ENCODE data around the gene ZBTB32. TPM values are rescaled to one million over a fixed set of nuclear protein-coding genes. Genes with fewer than 3 reads are reported as not detected.

The ZBTB32 gene
- polyA plus RNA-seq, 1 of the 3 experiments (the other 2 are of a cell fraction): not detected

GRCh38 chr19:35720648-35721047 is 16.3 kb downstream of the ZBTB32 start (continued):
- no peak for TF ChIP-seq FOSL2 (IDR thresholded peaks at IDR 0.05; ENCODE audit: borderline replicate concordance, low read depth)
- TF ChIP-seq EP300 (IDR thresholded peaks at IDR 0.05; ENCODE audit: borderline replicate concordance in 1 of 2, low read depth in 1 of 2, low read length in 1 of 2): no peak
- TF ChIP-seq RXRA (IDR thresholded peaks at IDR 0.05; ENCODE audit: borderline replicate concordance, low read depth): no peak
- TF ChIP-seq EZH2phosphoT487 (IDR thresholded peaks at IDR 0.05; ENCODE audit: borderline replicate concordance, low read depth): no peak
- no peak for TF ChIP-seq MEF2A (IDR thresholded peaks at IDR 0.05; ENCODE audit: borderline replicate concordance, low read depth)
- TF ChIP-seq GATA2 (CRISPR knock-in tag; IDR thresholded peaks at IDR 0.05): no peak

GRCh38 chr19:35721374-35721773 is 17.0 kb downstream of the ZBTB32 start:
- H3K79me2 ChIP-seq (ENCODE audit: insufficient read depth): peaks cover 28% of the 10 kb centered on the region
- H3K9me3 ChIP-seq: no peaks in the 10 kb centered on the region
- H3K27ac ChIP-seq (ENCODE audit: low read depth in 2 of 2, low read length in 1 of 2): no peak overlapping the region
- TF ChIP-seq, protein P1, sequence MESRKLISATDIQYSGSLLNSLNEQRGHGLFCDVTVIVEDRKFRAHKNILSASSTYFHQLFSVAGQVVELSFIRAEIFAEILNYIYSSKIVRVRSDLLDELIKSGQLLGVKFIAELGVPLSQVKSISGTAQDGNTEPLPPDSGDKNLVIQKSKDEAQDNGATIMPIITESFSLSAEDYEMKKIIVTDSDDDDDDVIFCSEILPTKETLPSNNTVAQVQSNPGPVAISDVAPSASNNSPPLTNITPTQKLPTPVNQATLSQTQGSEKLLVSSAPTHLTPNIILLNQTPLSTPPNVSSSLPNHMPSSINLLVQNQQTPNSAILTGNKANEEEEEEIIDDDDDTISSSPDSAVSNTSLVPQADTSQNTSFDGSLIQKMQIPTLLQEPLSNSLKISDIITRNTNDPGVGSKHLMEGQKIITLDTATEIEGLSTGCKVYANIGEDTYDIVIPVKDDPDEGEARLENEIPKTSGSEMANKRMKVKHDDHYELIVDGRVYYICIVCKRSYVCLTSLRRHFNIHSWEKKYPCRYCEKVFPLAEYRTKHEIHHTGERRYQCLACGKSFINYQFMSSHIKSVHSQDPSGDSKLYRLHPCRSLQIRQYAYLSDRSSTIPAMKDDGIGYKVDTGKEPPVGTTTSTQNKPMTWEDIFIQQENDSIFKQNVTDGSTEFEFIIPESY (IDR thresholded peaks at IDR 0.05; ENCODE audit: borderline replicate concordance, low read depth): no peak
- TF ChIP-seq ELF1 (IDR thresholded peaks at IDR 0.05): no peak
- TF ChIP-seq FOSL2 (IDR thresholded peaks at IDR 0.05; ENCODE audit: borderline replicate concordance, low read depth): no peak
- TF ChIP-seq, protein P2, sequence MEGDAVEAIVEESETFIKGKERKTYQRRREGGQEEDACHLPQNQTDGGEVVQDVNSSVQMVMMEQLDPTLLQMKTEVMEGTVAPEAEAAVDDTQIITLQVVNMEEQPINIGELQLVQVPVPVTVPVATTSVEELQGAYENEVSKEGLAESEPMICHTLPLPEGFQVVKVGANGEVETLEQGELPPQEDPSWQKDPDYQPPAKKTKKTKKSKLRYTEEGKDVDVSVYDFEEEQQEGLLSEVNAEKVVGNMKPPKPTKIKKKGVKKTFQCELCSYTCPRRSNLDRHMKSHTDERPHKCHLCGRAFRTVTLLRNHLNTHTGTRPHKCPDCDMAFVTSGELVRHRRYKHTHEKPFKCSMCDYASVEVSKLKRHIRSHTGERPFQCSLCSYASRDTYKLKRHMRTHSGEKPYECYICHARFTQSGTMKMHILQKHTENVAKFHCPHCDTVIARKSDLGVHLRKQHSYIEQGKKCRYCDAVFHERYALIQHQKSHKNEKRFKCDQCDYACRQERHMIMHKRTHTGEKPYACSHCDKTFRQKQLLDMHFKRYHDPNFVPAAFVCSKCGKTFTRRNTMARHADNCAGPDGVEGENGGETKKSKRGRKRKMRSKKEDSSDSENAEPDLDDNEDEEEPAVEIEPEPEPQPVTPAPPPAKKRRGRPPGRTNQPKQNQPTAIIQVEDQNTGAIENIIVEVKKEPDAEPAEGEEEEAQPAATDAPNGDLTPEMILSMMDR (IDR thresholded peaks at IDR 0.05): no peak
- no peak for TF ChIP-seq SMC3 (IDR thresholded peaks at IDR 0.05; ENCODE audit: low read depth, low read length)
- TF ChIP-seq MXI1 (IDR thresholded peaks at IDR 0.05; ENCODE audit: low read depth, low read length): no peak
- CTCF ChIA-PET: interaction anchor here (2.4 kb wide), 1 partner anchor 19 kb away, joined by 7 read pairs; no protein-coding TSS in a partner anchor
- H3K4me2 ChIP-seq: no peak overlapping the region
- H3K4me1 ChIP-seq (ENCODE audit: control insufficient read depth in 1 of 2, insufficient read depth in 2 of 2, low read depth in 1 of 2, low read length in 1 of 2): peaks cover 0 to 13% of the 10 kb centered on the region in 2 experiments; a peak in 2 of 4 replicates
- peaks cover 6% of the 10 kb centered on the region for H3F3A ChIP-seq (replicated peaks; ENCODE audit: insufficient read depth)
- WGBS (ENCODE audit: low lambda C conversion rate): 95% methylated on average over 15 of the region's 16 CpGs
- no peaks in the 10 kb centered on the region for H3K27me3 ChIP-seq (ENCODE audit: insufficient read depth)
- no peak overlapping the region for H2AFZ ChIP-seq (ENCODE audit: low read depth)
- H4K20me1 ChIP-seq (ENCODE audit: insufficient read depth): peaks cover 28% of the 10 kb centered on the region
- no peak overlapping the region for H3K9ac ChIP-seq
- H3K4me3 ChIP-seq (ENCODE audit: low read depth in 2 of 2, low read length in 1 of 2): no peak overlapping the region
- peaks cover 19 to 58% of the 10 kb centered on the region in 2 experiments for H3K36me3 ChIP-seq (replicated peaks in 1 of 2; ENCODE audit: control insufficient read depth in 1 of 2, insufficient read depth in 2 of 2, low read length in 1 of 2)
- no peak for DNase-seq
- H3K9me2 ChIP-seq: no peaks in the 10 kb centered on the region
- POLR2A ChIA-PET: interaction anchor here (1.6 kb wide), 1 partner anchor 16 kb away, joined by 5 read pairs; no protein-coding TSS in a partner anchor

DNA sequence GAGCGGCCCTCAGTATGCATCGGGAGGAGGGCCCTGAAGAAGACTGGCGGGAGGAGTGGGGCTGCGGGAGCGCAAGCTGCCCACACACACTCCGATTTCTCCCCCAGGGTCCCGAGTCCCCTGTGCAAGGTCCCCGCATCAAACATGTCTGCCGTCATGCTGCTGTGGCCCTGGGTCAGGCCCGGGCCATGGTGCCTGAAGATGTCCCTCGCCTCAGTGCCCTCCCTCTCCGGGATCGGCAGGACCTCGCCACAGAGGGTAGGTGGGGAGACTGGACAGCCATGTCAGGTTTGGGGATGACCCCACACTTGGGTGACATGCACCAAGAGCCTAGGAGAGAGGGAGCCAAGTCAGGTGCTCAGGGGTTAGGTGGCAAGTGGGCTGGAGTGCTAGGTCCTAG is 18.1 kb downstream of the ZBTB32 start:
- H4K20me1 ChIP-seq (ENCODE audit: insufficient read depth): peaks cover 28% of the 10 kb centered on the region
- CTCF ChIA-PET: interaction anchor here (2.4 kb wide), 1 partner anchor 18 kb away, joined by 7 read pairs; no protein-coding TSS in a partner anchor
- no peaks in the 10 kb centered on the region for H3K9me3 ChIP-seq
- H2AFZ ChIP-seq (ENCODE audit: low read depth): no peak overlapping the region
- H3K4me2 ChIP-seq: no peak overlapping the region
- no peak overlapping the region for H3K27ac ChIP-seq (ENCODE audit: low read depth in 2 of 2, low read length in 1 of 2)
- no peaks in the 10 kb centered on the region for H3F3A ChIP-seq (replicated peaks; ENCODE audit: insufficient read depth)
- peaks cover 20 to 66% of the 10 kb centered on the region in 2 experiments for H3K36me3 ChIP-seq (replicated peaks in 1 of 2; ENCODE audit: control insufficient read depth in 1 of 2, insufficient read depth in 2 of 2, low read length in 1 of 2)
- POLR2A ChIA-PET: no interaction called here
- H3K27me3 ChIP-seq (ENCODE audit: insufficient read depth): no peaks in the 10 kb centered on the region
- H3K9me2 ChIP-seq: no peaks in the 10 kb centered on the region
- WGBS (ENCODE audit: low lambda C conversion rate): 87% methylated on average over 10 of the region's 14 CpGs
- DNase-seq: no peak
- H3K4me1 ChIP-seq (ENCODE audit: control insufficient read depth in 1 of 2, insufficient read depth in 2 of 2, low read depth in 1 of 2, low read length in 1 of 2): peaks cover 0 to 11% of the 10 kb centered on the region in 2 experiments; a peak in 2 of 4 replicates
- peaks cover 28% of the 10 kb centered on the region for H3K79me2 ChIP-seq (ENCODE audit: insufficient read depth)
- no peak overlapping the region for H3K9ac ChIP-seq
- H3K4me3 ChIP-seq (ENCODE audit: low read depth in 2 of 2, low read length in 1 of 2): no peak overlapping the region
- TF ChIP-seq NFIC (IDR thresholded peaks at IDR 0.05; ENCODE audit: borderline replicate concordance) (no peak), REST (IDR thresholded peaks at IDR 0.05; ENCODE audit: low read depth, low read length) (no peak), FOXJ3 (CRISPR knock-in tag; IDR thresholded peaks at IDR 0.05) (no peak), TCF12 (IDR thresholded peaks at IDR 0.05) (no peak), MEF2A (IDR thresholded peaks at IDR 0.05; ENCODE audit: borderline replicate concordance, low read depth) (no peak), FOXM1 (IDR thresholded peaks at IDR 0.05; ENCODE audit: low read depth) (no peak), RXRA (IDR thresholded peaks at IDR 0.05; ENCODE audit: borderline replicate concordance, low read depth) (no peak), SMC3 (IDR thresholded peaks at IDR 0.05; ENCODE audit: low read depth, low read length) (no peak)
